Ovary (tissue), 3 donors: ENCODE results near the gene DNAJB2.

Experiments used
- CTCF ChIP-seq, 3 donors: fragments of 450-650 bp in 2 of 3; fragments of 200-600 bp in 1 of 3; IDR thresholded peaks; one replicate each; pipeline versions ENCODE4 v1.5.1 to v1.8.0; 2016 to 2022; ENCODE audit warnings: antibody characterized with exemption in 3 of 3, mild to moderate bottlenecking in 1 of 3
- EP300 ChIP-seq: sonication (generic); formaldehyde crosslinking; IDR thresholded peaks from one replicate; pipeline ENCODE4 v1.6.1; 2017; ENCODE audit warnings: antibody characterized with exemption
- POLR2A ChIP-seq: fragments of 450-650 bp; IDR thresholded peaks from one replicate; pipeline ENCODE4 v1.6.1; 2017; ENCODE audit warnings: antibody characterized with exemption, mild to moderate bottlenecking, moderate library complexity
- donor health status: DM: no; HTN: no; CAD: no.

- TF ChIP-seq CTCF (IDR thresholded peaks at IDR 0.05) = no peak
- TF ChIP-seq POLR2A = no peak
- no peak for TF ChIP-seq EP300
Measured at GRCh38 chr2:219335373-219335786, 56.2 kb downstream of the DNAJB2 start.
